CD4-positive, alpha-beta T cell treated with Interleukin-4 for 4 hours (primary cell): Measurements from ENCODE around the gene CRYBG2.

Experiments used
- DNase-seq: peaks from one replicate; pipeline ENCODE4 v3.0.0-alpha.2; 2020

CRYBG2 gene

DNA sequence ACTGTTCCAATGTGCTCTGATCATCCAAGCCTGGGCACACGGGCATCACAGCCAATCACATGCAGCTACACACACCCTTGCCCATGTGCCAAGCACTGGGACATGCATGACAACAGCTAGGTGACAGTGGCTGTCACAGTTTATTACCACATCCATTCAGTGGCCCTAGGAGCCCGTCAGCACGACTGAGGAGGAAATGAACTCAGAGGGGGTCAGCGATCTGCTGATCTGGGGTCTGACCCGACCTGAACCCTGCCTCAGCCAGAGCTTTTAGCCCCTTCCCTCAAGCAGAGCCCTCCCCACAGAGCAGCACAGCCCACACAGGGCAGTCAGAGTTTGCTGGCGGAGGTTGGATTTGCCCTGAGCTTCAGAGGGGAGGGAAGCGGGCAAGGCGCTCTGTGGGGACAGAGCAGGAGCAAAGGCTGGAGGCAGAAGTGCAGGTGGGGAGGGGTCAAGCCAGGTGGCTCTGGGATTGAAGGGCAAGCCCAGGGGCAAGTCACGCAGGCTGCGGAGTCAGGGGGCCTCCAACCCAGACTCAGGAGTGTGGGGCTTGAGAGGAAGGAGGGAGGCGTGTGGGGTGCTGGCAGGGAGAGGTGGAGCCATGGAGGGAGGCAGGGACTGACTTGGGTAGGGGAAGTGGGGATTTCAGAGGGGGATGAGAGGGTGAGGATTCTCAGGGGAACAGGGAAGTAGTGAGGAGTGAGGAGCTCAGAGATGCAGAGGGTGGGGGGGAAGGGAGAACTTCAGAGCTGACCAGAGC is 63.6 kb downstream of the CRYBG2 start:
- DNase-seq: peak; percentile 41

DNA sequence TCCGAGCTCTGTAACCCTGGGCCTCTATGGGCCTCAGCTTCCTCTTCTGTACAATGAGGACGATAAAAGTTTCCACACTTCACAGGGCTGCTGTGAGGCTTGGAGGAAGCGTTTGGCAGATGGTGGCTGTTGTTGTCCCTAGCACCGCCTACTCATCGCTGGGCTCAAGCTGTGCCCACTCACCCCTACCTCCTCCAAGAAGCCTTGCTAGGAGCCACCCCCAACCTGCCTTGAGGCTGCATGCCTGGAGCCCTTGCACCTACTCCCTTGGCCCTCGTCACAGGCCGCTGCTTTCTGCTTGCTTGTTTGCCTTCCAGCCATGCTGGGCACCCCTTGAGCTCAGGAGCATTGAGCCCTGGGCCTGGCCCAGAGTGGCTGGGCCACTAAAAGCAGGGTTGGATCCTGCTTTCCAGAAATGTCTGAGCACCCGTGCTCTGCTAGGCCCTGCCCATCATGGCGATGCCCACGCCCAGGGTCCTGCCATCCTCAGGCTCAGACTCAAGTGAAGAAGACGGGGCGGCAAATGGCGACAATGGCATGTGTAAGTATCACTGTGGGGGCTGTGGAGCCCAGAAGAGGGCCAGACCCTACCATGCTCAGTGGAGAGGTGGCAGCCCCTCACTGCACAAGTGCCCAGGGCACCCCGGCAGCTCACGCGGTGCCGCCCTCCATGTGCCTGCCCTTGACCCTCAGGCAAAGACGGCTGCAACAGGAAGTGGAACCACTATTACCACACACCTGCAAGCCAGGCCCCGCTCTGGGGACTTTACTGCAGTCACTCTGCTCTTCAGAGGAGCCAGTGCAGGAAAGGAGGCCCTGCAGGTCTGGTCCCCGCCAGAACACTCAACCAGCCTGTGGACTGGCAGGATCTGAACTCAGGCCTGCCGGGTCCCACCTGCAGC is 64.5 kb downstream of the CRYBG2 start:
- DNase-seq: peak; percentile 44

DNA sequence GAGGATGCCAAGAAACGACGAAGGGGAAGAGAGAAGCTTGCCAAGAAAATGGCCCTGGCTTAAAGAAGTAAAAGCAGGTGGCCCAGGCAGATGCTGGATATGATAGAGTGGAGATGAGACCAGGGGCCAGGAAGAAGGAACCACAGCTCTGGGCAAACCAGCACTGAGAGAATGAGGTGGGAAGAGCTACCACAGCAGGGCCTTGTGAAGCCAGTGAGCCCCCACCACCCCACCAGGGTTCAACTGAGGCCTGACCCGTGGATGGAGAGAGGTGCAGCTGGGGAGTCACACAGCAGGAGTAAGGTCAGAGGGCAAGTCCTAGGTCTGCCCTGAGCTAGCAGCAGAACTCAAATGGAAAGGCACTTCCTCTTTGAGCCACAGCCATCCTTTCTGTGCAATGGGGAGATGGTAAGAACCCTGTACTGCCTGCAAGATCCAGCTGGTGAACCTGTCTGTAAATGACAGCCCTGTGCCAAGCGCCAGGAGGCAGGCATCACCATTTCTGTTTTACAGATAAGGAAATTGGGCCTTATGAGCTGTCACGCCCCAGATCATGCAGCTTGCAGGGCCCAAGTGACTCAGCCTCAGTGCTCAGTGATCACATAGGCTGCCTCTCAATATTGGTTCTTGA is 65.5 kb downstream of the CRYBG2 start:
- peak; percentile 87 for DNase-seq

DNA sequence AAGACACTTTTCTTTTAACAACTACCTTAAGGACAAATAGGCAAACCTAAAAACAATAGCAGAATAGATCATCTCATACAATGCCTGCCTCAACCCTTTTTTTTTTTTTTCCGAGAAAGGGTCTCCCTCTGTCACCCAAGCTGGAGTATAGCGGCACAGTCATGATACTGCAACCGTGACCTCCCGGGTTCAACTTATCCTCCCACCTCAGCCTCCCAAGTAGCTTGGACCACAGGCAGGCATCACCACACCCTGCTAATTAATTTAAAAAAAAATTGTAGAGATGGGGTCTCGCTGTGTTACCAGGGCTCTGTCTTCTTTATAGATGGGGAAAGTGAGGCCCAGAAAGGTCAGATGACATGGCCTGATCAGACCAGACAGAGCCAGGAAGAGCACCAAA is 66.1 kb downstream of the CRYBG2 start:
- DNase-seq: no peak

DNA sequence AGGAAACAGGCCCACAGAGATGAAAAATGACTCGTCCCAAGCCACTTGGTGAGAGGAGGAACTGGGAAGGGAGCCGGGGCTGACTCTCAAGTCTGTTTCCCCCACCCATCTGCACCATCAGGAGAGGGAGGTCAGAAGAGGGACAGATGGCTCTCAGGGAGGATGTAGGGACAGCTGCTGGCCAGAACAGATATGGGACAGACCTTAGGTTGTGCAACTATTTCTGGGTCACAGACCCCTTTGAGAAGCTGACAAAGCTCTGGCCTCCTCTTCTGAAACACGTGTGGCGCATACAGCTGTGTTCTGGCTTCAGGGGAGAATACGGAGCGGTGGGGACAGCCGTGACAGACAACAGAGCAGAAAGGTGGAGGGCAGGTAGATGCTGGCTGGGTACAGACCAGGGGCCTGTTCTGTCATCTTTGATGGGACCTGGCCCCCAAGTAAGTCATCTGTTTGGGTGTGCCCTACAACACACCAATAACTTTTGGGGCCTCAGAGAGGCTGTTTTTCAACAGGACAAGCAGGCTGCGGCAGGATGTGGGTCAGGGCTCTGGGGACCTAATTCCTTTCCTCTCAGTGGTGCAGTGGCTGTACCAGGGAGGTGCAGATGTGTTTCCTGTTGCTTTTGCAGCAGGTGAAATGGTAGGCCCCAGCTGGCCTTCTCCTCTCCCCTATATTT is 66.8 kb downstream of the CRYBG2 start:
- DNase-seq: peak; percentile 87

DNA sequence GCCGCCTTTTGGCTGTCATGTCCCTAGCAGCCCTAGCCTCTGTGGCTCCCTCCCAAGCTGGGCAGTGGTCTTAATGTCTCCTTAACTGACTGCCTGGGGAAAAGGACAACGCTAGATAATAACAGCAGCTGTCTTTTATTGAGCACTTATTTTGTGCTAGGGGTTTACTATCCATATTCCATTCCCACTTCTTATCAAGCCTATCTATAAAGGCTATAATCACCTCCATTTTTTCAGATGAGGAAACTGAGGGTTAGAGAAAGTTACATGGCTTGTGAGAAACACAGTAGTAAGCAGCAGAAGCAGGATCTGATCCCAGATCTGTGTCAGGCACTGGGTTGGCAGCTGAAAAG is 67.9 kb downstream of the CRYBG2 start:
- no peak for DNase-seq

DNA sequence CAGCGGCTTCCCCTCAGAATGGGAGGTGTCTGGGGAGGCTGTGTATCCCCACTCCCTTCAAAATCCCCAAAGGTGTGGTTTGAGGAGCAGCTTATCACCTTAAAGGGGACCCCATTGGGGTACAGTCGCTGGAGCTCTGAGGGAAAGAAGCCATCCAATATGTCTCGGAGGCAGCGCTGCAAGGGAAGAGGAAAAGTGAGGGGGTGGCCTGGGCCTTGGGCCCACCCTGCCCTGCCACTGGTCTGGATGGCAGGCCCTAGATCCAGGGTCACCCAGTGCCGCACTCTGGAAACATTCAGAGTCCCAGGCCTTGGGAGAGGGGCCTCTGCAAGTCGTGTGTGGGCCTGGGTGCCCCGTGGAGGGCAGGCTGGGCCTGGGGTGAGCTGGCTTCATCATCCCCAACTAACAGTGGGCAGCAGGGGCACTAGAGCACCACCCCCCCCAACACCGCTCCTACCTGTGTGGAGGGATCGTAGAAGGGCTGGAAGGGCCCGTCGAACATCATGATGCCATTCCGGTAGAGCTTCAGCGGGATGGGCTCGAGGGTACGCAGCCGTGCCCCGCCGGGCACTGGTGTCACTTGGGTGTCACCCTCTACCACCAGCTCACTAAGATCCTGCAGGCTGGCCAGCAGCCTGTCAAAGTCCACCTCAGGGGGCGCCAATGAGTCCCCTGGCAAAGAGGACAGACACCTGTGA is 68.4 kb downstream of the CRYBG2 start:
- no peak for DNase-seq

DNA sequence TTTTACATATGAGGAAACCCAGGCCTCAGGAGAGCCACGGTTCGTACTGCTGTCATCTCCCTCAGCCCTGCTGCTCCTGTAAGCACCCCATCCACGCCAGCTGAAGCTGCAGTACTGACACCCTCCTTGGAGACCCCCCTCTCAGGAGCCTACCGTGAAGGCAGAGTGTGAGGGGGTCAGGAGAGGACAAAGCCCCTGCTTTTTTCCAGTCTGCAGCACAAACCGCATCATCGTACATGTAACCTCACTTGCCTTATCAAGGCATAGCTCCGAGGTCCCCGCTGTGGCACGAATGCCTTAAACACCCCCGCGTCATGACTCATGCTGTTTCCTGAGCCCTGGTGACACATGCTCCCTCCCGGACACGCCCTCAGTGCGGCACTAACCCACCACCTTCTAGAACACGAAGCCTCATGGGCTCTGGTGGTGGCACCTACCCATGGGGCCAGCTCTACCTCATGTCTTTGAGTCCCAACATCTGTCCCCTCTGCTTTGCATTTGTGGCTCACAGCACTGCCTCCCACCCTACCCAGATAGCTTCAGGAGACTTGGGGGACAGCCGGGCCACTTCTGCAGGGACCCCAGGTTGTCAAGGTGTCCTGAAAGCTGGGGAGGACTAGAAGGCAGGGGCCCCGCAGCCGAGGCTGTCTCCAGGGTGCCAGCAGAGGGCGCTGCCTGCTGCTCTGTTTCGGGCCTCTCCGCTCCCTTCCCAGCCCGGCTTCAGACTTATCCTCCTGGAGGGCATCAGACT is 69.2 kb downstream of the CRYBG2 start:
- DNase-seq: peak; percentile 98

DNA sequence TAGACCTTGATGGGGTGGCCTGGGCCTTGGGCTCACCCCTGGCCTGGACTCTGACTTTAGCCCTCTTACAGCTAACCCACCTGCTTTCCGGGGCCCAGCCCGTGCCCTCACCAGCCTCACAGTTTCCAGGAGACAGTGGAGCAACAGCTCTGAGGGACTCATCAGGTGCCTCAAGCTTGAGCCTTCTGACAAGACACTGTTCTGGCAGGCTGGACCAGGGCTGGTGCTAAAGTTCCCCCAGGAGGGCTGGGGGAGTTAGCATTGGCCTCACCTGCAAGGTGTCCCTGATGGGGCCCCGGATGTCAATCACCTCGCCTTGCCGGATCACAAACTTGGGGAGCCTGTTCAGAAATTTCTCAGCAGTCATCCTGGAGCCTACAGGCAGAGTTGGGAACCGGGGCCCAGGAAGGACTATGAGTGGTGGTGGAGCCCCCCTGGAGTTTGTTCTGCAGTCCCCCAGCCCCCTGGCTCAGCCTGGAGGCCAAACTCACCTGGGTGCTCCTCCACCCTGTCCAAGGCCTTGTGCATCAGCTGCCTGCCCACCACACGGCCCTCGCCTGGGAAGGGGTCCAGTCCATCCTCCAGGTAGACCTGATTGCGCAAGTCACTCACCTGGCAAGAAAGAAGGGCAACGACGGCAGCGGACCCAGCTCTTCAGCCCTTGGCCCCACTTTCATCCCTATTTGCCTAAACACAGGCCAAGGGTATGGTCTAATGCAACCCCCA is 69.9 kb downstream of the CRYBG2 start:
- DNase-seq: no peak

DNA sequence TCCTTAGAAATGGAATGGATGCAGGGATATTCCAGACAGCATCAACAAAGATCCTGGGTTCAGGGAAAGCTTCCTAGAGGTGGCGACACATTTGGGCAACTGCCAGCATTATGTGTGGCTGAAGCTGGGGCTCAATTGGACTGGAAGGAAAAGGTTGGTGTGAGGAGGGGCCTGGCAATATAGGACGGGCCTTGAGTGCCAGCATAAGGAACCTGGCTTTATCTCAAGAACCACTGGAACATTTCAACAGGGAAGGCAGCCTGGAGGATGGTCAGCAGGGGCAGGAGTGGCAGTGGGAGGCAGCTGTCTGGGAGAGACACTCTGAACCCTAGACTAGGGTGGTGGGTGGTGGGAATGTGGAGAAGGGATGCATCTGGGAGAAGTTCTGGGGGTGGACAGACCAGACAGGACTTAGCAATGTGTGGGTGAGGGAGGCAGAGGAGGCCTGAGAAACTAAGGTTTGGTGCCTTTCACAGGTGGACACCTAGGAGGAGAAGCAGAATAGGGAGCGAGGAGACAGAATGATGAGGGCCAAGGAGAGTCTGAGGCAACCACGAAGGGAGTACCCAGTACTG is 70.6 kb downstream of the CRYBG2 start:
- DNase-seq: no peak

DNA sequence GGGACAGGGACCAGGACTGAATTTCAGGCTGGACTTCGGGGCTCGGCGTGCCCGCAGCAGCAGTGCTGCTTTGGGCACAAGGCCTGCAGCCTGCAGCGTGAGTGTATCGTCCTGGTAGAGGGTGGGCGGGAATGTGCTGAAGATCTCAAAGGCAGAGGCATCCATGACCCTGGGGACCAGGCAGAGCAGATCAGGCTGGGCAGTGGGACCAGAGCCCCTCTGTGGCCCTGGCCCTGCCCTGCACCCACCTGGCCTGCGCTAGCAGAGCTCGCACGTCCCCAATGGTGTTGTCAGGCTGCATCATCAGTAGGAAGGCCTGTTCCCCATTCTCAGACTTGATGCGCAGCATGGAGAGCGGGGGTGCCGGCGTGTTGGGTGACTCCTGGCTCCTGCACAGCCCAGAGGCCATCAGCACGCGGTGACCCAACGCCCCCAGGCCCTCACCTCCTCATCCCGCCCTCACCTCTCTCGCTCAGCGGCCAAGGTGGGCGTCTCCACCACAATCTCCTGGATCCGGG is 71.5 kb downstream of the CRYBG2 start:
- no peak for DNase-seq

DNA sequence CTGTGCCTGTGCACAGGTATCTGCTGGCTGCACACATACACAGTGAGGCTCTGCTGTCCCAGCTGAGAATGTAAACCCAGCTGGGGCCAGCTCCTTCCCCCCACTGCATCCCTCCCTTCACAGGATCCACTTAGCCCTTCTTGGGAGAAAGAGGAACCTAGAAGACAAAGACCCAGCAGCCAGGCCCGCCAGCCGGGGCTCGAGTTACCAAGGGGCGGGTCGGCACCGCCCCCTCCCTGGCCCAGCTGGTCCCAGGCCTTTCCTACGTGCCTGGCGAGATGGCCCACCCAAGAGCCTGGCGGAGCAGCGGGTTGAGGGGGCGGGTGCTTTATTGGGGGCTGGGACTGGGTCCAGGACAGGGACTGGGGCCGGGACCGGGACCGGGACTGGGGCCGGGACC is 72.0 kb downstream of the CRYBG2 start:
- DNase-seq: no peak

DNA sequence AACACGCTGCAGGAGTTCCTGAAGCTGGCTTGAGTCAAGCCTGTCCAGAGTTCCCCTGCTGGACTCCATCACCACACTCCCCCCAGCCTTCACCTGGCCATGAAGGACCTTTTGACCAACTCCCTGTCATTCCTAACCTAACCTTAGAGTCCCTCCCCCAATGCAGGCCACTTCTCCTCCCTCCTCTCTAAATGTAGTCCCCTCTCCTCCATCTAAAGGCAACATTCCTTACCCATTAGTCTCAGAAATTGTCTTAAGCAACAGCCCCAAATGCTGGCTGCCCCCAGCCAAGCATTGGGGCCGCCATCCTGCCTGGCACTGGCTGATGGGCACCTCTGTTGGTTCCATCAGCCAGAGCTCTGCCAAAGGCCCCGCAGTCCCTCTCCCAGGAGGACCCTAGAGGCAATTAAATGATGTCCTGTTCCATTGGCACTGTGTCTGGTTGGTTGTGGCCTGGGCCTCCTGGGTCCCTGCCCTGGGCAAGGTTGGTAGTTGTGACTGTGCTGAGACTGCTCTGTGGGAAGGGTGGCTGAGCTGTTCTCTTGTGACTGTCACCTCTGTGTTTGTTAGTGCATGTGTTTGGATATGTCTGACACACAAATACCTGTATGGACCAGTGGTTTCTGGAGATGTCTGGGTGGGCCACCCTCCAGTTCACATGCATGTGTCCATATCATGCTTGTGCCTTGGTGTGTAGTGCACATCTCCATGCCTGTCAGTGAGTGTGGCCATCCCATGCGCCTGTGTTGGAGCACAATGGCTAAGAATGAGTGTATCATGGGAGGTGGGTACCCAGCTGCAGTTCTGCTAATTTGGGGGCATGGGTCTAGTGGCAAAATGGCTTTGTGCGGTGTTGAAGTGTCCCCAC is 72.6 kb downstream of the CRYBG2 start:
- DNase-seq: no peak

DNA sequence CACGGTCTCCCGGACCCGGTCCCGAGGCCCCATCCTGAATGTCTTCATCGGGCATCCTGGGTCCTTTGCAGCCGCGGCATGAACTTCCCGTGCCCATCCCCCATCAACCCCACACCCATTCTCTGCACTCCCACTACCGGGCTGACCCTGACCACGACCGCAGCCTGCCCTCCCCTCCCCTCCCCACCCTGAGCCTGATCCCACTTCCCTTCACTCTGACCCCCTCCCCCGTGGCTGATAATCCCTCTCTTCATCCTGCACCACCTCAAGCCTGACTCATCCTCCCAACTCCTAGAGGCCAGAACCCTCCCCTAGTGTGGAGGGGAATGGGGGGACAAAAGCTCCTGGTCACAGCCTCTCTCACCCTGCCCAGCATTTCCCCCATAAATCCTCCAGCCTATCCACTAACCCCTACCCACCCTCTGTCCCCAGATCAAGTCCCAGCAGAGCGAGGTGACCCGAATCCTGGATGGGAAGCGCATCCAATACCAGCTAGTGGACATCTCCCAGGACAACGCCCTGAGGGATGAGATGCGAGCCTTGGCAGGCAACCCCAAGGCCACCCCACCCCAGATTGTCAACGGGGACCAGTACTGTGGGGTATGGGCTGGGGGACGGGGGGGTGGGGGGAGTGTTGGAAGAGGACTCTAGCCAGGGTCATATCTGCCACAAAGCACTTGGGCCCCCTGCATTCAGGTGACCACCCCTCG is 73.4 kb downstream of the CRYBG2 start:
- DNase-seq: no peak

DNA sequence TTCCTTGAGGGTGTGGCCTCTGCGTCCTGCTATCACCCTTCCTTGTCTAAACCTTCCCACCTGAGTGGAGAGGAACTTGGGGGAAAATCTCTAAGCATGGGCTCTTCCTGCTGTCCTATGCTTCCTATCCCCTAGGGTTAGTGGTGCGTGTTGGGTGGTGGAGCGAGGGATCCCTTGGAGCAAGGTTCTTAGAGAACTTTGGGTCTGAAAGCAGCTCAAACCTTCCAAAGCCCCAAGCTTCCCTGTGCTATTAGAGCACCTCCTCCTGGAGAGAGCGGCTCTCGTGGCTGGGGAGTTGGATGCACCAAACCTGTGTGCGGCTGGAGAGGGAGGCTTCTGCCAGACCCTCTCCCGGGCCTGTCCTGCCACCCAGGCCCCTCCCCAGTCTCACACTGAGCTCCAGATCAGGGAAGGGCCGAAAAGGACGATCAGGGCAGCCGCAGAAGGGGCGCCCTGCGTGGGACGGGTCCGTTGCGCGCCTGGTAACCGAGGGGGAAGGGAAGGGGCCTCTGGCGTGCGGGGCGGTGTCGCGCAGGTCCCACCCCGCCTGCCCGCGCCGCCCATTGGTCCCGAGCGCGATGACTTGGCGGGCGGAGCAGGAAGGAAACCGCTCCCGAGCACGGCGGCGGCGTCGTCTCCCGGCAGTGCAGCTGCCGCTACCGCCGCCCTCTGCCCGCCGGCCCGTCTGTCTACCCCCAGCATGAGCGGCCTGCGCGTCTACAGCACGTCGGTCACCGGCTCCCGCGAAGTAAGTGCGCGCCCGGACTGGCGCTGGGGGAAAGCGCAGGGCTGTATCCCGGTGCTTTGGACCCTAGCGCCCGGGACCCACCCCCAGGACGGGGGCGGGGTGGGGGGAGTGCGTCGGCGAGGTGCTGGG is 74.2 kb downstream of the CRYBG2 start, which contains the start of gene SH3BGRL3:
Gene SH3BGRL3, plus strand, starts transcription at position 631 of the 877 bp plus-strand sequence. Its CDS starts 70 bp downstream, at position 701.
- DNase-seq: peak; percentile 85

DNA sequence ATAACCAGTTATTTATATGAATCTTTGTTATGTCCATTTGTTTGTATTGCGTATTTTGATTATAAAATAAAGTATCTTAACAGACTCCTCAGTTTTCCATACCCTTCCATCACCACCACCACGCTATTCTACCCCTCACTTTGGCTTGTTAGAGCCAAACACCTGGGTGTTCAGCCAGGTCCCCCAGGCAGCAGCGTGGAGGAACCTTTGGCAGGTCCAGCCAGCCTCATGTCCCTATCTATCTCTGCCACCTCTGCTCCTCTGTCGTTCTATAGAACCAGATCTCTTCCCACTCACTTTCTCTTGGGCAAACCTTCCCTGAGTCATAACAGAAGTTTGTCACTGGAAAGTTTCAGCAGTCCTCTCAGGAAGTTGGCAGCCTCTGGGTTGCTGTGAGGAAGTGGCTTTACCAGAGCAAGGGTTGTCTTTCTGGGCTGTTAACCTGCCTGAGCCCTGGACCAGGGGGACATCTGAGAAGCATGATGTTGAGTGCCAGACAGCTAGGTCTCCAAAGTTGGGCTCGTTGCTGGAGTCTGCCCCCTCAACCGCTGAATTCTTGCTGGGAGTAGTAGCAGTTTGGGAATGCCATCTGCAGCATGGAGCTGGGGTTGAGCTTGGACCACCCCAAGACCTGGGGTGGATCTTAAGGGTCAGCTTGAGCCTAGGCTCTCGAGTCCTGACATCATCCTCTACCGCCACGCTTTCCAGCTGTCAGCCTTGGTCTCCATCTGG is 75.0 kb downstream of the CRYBG2 start:
- peak; percentile 53 for DNase-seq

DNA sequence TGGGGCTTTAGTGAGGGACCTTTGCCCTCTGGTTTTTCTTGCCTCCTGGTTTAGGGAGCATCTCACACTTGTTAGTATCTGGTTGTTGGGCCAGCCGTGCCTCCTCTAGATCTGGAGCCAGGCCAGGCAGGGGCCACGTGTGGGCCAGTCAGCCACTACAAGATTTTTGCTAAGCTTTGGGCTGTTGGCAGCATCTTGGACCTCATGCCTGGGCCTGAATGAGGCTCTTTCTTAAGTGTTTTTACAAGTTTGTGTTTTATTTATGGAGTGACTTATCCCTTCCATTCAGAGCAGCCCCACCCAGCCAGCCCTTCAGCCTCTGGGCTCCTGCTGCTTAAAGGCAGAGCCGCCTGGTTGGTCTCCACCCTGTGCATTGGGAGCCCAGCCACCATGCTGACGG is 75.6 kb downstream of the CRYBG2 start:
- DNase-seq: no peak
